A673 (cell line): ENCODE measurements around the gene CGREF1. TPM values are rescaled to one million over a fixed set of nuclear protein-coding genes. Genes with fewer than 3 reads are reported as not detected.

Experiments
- BruUV-seq: library from RNA; stranded (reverse); fragments of 400-500 nt; replicated peaks from 2 replicates; lab custom pipeline; 2021; lab: Mats Ljungman, UMichigan
- CTCF ChIA-PET: fragments of 300-600 bp; sonication (Branson Sonifier 250); formaldehyde crosslinking; loops from one replicate; lab custom pipeline; 2022; ENCODE audit warnings: antibody characterized with exemption; lab: Charles Lee
- POLR2A ChIA-PET: fragments of 300-600 bp; sonication (Branson Sonifier 250); formaldehyde crosslinking; loops from one replicate; lab custom pipeline; 2022; ENCODE audit warnings: antibody characterized with exemption; ENCODE audit not compliant: low non-redundant PET; lab: Charles Lee
- DNase-seq: peaks from one replicate; pipeline ENCODE4 v3.0.0-alpha.2; 2015; ENCODE audit warnings: low spot score
- H3K27ac ChIP-seq: fragments of 200-600 bp; sonication (generic); 2 replicates; pipeline ENCODE4 v1.5.1; 2016; ENCODE audit warnings: mixed run types, low read depth, mild to moderate bottlenecking, mixed read lengths, antibody characterized with exemption, low read length; ENCODE audit not compliant: poor library complexity, severe bottlenecking
- H3K27me3 ChIP-seq: fragments of 200-600 bp; sonication (generic); replicated peaks from 2 replicates; pipeline ENCODE4 v1.6.1; 2017; ENCODE audit warnings: mixed run types, low read depth, mild to moderate bottlenecking, mixed read lengths, antibody characterized with exemption, low read length; ENCODE audit not compliant: insufficient read depth, poor library complexity
- H3K36me3 ChIP-seq: fragments of 200-600 bp; sonication (generic); 2 replicates; pipeline ENCODE4 v1.6.1; 2016; ENCODE audit warnings: mixed run types, mild to moderate bottlenecking, mixed read lengths, antibody characterized with exemption, low read length; ENCODE audit not compliant: insufficient read depth, poor library complexity, severe bottlenecking
- H3K4me1 ChIP-seq: fragments of 200-600 bp; sonication (generic); 2 replicates; pipeline ENCODE4 v1.6.1; 2017; ENCODE audit warnings: mixed run types, mild to moderate bottlenecking, mixed read lengths, antibody characterized with exemption, low read length; ENCODE audit not compliant: insufficient read depth, poor library complexity, severe bottlenecking
- H3K4me3 ChIP-seq: fragments of 200-600 bp; sonication (generic); 2 replicates; pipeline ENCODE4 v1.5.1; 2016; ENCODE audit warnings: low read depth, mixed run types, mild to moderate bottlenecking, mixed read lengths, low read length; ENCODE audit not compliant: poor library complexity, severe bottlenecking
- H3K9me3 ChIP-seq: fragments of 200-600 bp; sonication (generic); 2 replicates; pipeline ENCODE4 v1.6.1; 2016; ENCODE audit warnings: mixed run types, low read depth, mild to moderate bottlenecking, mixed read lengths, antibody characterized with exemption, low read length; ENCODE audit not compliant: poor library complexity, severe bottlenecking
- CTCF ChIP-seq: fragments of 300-800, 200-600 bp; sonication (generic); conservative IDR thresholded peaks from 2 replicates; pipeline ENCODE4 v1.5.1; 2017; ENCODE audit warnings: low read depth, mild to moderate bottlenecking, antibody characterized with exemption, low read length, moderate library complexity, mixed read lengths
- EZH2 ChIP-seq: fragments of 200-600 bp; sonication (generic); IDR thresholded peaks from 2 replicates; pipeline ENCODE4 v1.6.1; 2017; ENCODE audit warnings: borderline replicate concordance, low read depth, mild to moderate bottlenecking, mixed read lengths, antibody characterized with exemption, low read length; ENCODE audit not compliant: poor library complexity, severe bottlenecking
- intact Hi-C: fragments of 100-400 bp; cut with micrococcal nuclease; formaldehyde crosslinking; loops from one replicate; pipeline ENCODE4 v1.10.0; 2022; ENCODE audit not compliant: unreplicated experiment
- total RNA-seq: library from RNA; stranded (reverse); gene quantifications from 2 replicates; pipeline ENCODE4 v1.2.3, GENCODE V29; 2021

The CGREF1 gene
- total RNA-seq, 1 experiment from 2014 or later: 8.4 TPM

GRCh38 chr2:27162151-27163121, 43.5 kb upstream of the CGREF1 start:
- no peaks in the 10 kb centered on the region for H3K27me3 ChIP-seq
- no peaks in the 10 kb centered on the region for H3K36me3 ChIP-seq
- no peak for DNase-seq
- no TSS peak for BruUV-seq
- no peak overlapping the region for H3K4me3 ChIP-seq
- H3K9me3 ChIP-seq: no peaks in the 10 kb centered on the region
- H3K27ac ChIP-seq: no peak overlapping the region
- ChIA-PET CTCF (no interaction called here), POLR2A (no interaction called here)
- TF ChIP-seq CTCF (no peak), EZH2 (no peak)
- no peaks in the 10 kb centered on the region for H3K4me1 ChIP-seq
- intact Hi-C loops: no loop called here

- no TSS peak for BruUV-seq
- TF ChIP-seq CTCF (no peak), EZH2 (no peak)
- no peak for DNase-seq
- no peak overlapping the region for H3K27ac ChIP-seq
- POLR2A ChIA-PET: no interaction called here
- H3K4me1 ChIP-seq: no peaks in the 10 kb centered on the region
- intact Hi-C loops: no loop called here
- no peaks in the 10 kb centered on the region for H3K36me3 ChIP-seq
- CTCF ChIA-PET: interaction anchor here (1.1 kb wide), 1 partner anchor 9 kb away, joined by 10 read pairs; no protein-coding TSS in a partner anchor
- H3K9me3 ChIP-seq: no peaks in the 10 kb centered on the region
- H3K4me3 ChIP-seq: no peak overlapping the region
- H3K27me3 ChIP-seq: no peaks in the 10 kb centered on the region
Measured at GRCh38 chr2:27160191-27160590, 41.3 kb upstream of the CGREF1 start.

GRCh38 chr2:27159271-27159670, 40.3 kb upstream of the CGREF1 start:
- TF ChIP-seq CTCF: no peak
- no peak for TF ChIP-seq EZH2
- intact Hi-C loops: no loop called here
- Histone ChIP-seq H3K4me1 (no peaks in the 10 kb centered on the region), H3K27ac (no peak overlapping the region), H3K27me3 (no peaks in the 10 kb centered on the region), H3K36me3 (no peaks in the 10 kb centered on the region), H3K4me3 (no peak overlapping the region), H3K9me3 (no peaks in the 10 kb centered on the region)
- ChIA-PET CTCF (no interaction called here), POLR2A (no interaction called here)
- BruUV-seq: no TSS peak
- DNase-seq: no peak
